Ascending aorta (tissue), 2 donors: ENCODE measurements around the gene EPC1. TPM values are rescaled to one million over a fixed set of nuclear protein-coding genes. Genes with fewer than 3 reads are reported as not detected.
"Not testable (repeated sequence)": the region's sequence is repeated elsewhere in the genome, so short reads cannot be mapped to it uniquely, and the experiment has no call there.

ENCODE experiments used
- DNase-seq, 2 donors: peaks; one replicate each; pipeline ENCODE4 v3.0.0-alpha.2; 2019; ENCODE audit warnings: low spot score in 2 of 2
- H3K27ac ChIP-seq, 2 donors: fragments of 200-600 bp; sonication (generic); one replicate each; pipeline ENCODE4 v1.5.1; 2016 to 2017; ENCODE audit warnings: mild to moderate bottlenecking in 1 of 2
- H3K27me3 ChIP-seq: fragments of 200-600 bp; sonication (generic); one replicate; pipeline ENCODE4 v1.5.1; 2017
- H3K36me3 ChIP-seq, 2 donors: fragments of 200-600 bp; sonication (generic); one replicate each; pipeline ENCODE4 v1.5.1; 2016
- H3K4me1 ChIP-seq, 2 donors: fragments of 200-600 bp; sonication (generic); one replicate each; pipeline ENCODE4 v1.5.1; 2016 to 2017; ENCODE audit warnings: mild to moderate bottlenecking in 1 of 2
- H3K4me3 ChIP-seq, 2 donors: fragments of 200-600 bp; sonication (generic); one replicate each; pipeline ENCODE4 v1.5.1; 2016 to 2017; ENCODE audit warnings: mild to moderate bottlenecking in 1 of 2
- H3K9me3 ChIP-seq, 2 donors: fragments of 200-600 bp; sonication (generic); one replicate each; pipeline ENCODE4 v1.5.1; 2016
- CTCF ChIP-seq, 3 experiments: fragments of 200-600 bp in 2 of 3; fragments of 450-650 bp in 1 of 3; sonication (generic) in 2 of 3; IDR thresholded peaks; one replicate each; pipeline ENCODE4 v1.5.1; 2016 to 2019; ENCODE audit warnings: antibody characterized with exemption in 3 of 3, mild to moderate bottlenecking in 1 of 3, moderate library complexity in 1 of 3
- intact Hi-C: fragments of 100-400 bp; cut with DNase I; formaldehyde crosslinking; loops from one replicate; pipeline ENCODE4 v1.15.1; 2023
- total RNA-seq: library from RNA; depleted of rRNA; stranded (reverse); fragments of >200 nt; gene quantifications from one replicate; pipeline ENCODE4 v1.1.0, GENCODE V29; 2016

Gene EPC1
- total RNA-seq, 1 donor from 2014 or later = 31.4 TPM

GRCh38 chr10:32240471-32240870, 106.5 kb downstream of the EPC1 start:
- H3K4me1 ChIP-seq = no peaks in the 10 kb centered on the region
- no peak for TF ChIP-seq CTCF (IDR thresholded peaks at IDR 0.05)
- no peaks in the 10 kb centered on the region for H3K27me3 ChIP-seq
- H3K36me3 ChIP-seq = no peaks in the 10 kb centered on the region
- no peaks in the 10 kb centered on the region for H3K9me3 ChIP-seq
- H3K4me3 ChIP-seq = no peak overlapping the region
- H3K27ac ChIP-seq = no peak overlapping the region
- no peak for DNase-seq
- intact Hi-C loops = no loop called here

- TF ChIP-seq CTCF (IDR thresholded peaks at IDR 0.05) = no peak
- Histone ChIP-seq H3K9me3 (no peaks in the 10 kb centered on the region), H3K4me3 (no peak overlapping the region), H3K27me3 (no peaks in the 10 kb centered on the region), H3K4me1 (no peaks in the 10 kb centered on the region), H3K27ac (no peak overlapping the region), H3K36me3 (no peaks in the 10 kb centered on the region)
- intact Hi-C loops = no loop called here
- no peak for DNase-seq
These were observed 107.2 kb downstream of the EPC1 start for GRCh38 chr10:32239769-32240168.

GRCh38 chr10:32237644-32238345, 109.2 kb downstream of the EPC1 start:
- H3K4me3 ChIP-seq = no peak overlapping the region
- no peaks in the 10 kb centered on the region for H3K4me1 ChIP-seq
- H3K36me3 ChIP-seq = no peaks in the 10 kb centered on the region
- intact Hi-C loops = no loop called here
- H3K27ac ChIP-seq = no peak overlapping the region
- no peak for DNase-seq
- no peaks in the 10 kb centered on the region for H3K27me3 ChIP-seq
- H3K9me3 ChIP-seq = no peaks in the 10 kb centered on the region
- no peak for TF ChIP-seq CTCF (IDR thresholded peaks at IDR 0.05)

GRCh38 chr10:32234471-32234870, 112.5 kb downstream of the EPC1 start:
- no peak for DNase-seq
- H3K9me3 ChIP-seq = no peaks in the 10 kb centered on the region
- H3K27ac ChIP-seq = no peak overlapping the region
- H3K36me3 ChIP-seq = no peaks in the 10 kb centered on the region
- H3K27me3 ChIP-seq = no peaks in the 10 kb centered on the region
- H3K4me1 ChIP-seq = no peaks in the 10 kb centered on the region
- intact Hi-C loops = no loop called here
- H3K4me3 ChIP-seq = no peak overlapping the region
- TF ChIP-seq CTCF (IDR thresholded peaks at IDR 0.05) = no peak

- H3K9me3 ChIP-seq, H3K27ac ChIP-seq, intact Hi-C loops, DNase-seq, H3K4me1 ChIP-seq, H3K4me3 ChIP-seq, H3K27me3 ChIP-seq, H3K36me3 ChIP-seq: not testable (repeated sequence)
These were observed 113.6 kb downstream of the EPC1 start for GRCh38 chr10:32233375-32233774.

DNA sequence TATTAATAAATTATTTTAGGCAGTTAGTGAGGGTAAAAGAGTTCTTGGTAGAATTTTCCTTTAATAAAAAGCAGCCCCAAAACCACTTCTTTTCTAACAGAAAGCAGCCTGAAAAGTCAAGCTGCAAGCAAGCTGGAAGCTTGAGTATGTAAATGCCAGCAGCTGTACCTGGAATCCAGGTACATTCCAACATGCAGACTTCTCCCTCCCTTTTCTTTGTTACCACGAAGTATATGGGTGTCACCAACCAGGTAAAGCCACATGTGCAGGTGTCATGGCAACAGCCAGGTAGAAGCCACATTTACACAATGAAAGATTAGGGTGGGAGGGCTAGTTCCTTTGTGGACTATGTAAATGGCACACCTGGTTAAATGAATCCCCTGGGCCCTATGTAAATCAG, 114.6 kb downstream of the EPC1 start:
- Histone ChIP-seq H3K27ac (no peak overlapping the region), H3K36me3 (no peaks in the 10 kb centered on the region), H3K27me3 (no peaks in the 10 kb centered on the region), H3K4me3 (no peak overlapping the region), H3K9me3 (no peaks in the 10 kb centered on the region), H3K4me1 (no peaks in the 10 kb centered on the region)
- no peak for DNase-seq
- intact Hi-C loops = no loop called here
- no peak for TF ChIP-seq CTCF (IDR thresholded peaks at IDR 0.05)

DNA sequence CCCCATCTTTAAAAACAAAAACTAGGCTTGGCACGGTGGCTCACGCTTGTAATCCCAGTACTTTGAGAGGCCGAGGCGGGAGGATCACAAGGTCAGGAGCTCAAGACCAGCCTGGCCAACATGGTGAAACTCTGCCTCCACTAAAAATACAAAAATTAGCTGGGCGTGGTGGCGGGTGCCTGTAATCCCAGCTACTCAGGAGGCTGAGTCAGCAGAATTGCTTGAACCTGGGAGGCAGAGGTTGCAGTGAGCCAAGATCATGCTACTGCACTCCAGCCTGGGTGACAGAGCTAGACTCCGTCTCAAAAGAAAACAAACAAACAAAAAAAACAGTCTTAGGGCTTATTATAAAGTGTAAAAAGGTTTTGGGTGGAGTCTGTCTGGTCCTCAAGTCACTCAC, 117.2 kb downstream of the EPC1 start:
- H3K4me1 ChIP-seq, intact Hi-C loops, H3K27me3 ChIP-seq, H3K27ac ChIP-seq, H3K4me3 ChIP-seq, H3K9me3 ChIP-seq, H3K36me3 ChIP-seq, DNase-seq: not testable (repeated sequence)
